AG09309 (cell line): ENCODE results near the gene UBE2O.
A peak's percentile ranks its signal among the peaks of the same experiment; 100 is the strongest.

Experiments
- DNase-seq: peaks from one replicate; pipeline ENCODE4 v3.0.0-alpha.2; 2010; ENCODE audit warnings: low read depth
- H3K4me3 ChIP-seq: 2 replicates; pipeline ENCODE4 v1.5.1; 2011; ENCODE audit warnings: mild to moderate bottlenecking, low read depth, low read length, moderate library complexity; ENCODE audit not compliant: control insufficient read depth
- TF ChIP-seq, protein P1 (sequence below): IDR thresholded peaks from 2 replicates; pipeline ENCODE4 v1.5.1; 2011; ENCODE audit warnings: mild to moderate bottlenecking, low read depth, low read length, inconsistent platforms; ENCODE audit not compliant: insufficient read depth, control insufficient read depth; ENCODE audit errors: missing control alignments

Gene UBE2O

DNA sequence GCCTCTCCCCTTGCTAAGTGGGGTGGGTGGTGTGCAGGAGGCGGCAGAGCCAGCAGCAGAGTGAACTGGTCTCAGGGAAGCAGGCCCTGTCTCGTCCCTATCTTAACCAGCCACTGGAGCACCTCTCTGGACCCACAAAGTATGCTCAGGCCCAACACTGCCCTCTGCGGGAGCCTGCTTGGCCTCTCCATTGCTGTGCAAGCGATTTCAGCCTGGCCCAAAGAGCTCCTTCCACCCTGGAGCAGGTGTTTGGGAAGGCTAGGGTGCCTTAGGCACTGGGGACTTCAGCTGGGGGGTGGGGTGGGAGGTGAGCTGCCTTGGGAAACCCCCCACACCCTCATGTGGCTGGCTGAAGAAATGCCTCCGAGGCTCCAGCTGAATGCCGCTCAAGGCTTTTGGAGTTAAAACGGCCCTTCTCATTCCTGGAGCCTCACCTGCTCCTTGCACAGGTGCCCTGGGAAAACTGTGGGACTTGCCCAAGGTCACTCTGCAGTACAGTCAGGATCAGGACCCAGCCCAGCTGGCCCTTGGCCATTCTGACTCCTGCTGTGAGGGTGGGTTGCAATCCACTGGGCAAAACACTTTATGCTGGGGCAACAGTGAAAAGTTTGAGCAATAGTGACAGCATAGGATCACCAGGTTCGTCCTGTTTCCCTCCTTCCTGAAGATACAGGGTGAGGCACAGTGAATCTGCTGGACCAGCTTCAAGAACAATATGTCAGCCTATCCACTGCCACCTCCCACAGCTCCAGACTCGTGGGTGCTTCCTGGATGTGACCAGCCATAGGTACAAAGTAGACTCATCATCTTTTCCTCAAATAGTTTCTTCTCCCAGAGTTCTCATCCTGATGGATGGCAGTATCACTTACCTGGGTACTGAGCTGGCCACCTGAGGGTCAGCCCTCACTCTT is 5.9 kb upstream of the UBE2O start:
- DNase-seq, result no peak
- TF ChIP-seq, protein P1, sequence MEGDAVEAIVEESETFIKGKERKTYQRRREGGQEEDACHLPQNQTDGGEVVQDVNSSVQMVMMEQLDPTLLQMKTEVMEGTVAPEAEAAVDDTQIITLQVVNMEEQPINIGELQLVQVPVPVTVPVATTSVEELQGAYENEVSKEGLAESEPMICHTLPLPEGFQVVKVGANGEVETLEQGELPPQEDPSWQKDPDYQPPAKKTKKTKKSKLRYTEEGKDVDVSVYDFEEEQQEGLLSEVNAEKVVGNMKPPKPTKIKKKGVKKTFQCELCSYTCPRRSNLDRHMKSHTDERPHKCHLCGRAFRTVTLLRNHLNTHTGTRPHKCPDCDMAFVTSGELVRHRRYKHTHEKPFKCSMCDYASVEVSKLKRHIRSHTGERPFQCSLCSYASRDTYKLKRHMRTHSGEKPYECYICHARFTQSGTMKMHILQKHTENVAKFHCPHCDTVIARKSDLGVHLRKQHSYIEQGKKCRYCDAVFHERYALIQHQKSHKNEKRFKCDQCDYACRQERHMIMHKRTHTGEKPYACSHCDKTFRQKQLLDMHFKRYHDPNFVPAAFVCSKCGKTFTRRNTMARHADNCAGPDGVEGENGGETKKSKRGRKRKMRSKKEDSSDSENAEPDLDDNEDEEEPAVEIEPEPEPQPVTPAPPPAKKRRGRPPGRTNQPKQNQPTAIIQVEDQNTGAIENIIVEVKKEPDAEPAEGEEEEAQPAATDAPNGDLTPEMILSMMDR, result peak; percentile 75
- H3K4me3 ChIP-seq, result no peak overlapping the region

DNA sequence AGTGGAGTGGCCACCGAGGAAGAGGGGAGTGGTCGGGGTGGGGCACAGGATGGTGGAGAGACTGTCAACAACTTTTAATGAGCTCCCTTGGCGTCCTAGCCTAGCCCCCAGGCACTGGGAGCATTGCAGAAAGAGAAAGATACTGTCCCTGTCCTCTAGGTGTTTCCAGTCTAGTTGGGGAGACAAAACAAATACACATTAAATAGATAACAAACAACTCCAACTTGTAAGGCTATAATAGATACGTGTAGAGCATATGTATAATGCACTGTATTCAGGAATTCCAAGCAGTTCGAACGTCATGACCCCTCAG is 435 bp upstream of the UBE2O start:
- DNase-seq, result no peak
- H3K4me3 ChIP-seq, result no peak overlapping the region
- TF ChIP-seq, protein P1, result no peak

DNA sequence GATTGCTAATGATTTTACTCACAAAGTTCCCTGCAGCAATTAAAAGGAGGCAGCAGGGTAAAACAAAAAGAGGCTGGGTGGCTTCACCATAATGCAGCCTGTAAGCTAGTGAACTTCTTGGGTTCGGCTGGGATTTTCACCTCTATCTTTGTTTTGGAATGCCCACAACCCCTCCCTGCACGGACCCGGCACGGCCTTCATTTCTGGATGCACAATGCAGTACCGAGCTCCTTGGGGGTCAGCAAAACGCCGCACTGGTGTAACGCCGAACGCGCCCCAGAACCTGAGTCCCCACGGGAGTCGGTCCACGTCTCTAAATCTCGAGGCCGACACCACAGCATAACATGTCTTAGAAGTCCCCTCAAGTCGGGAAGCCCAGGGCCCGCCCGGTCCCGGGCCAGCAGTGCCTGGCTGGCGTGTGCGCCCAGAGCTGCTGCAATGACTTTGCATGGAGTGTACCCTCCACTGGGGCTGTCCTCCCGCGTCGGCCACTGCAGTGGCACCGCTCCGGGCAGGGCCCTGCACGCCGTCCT is 759 bp downstream of the UBE2O start:
- TF ChIP-seq, protein P1, result no peak
- DNase-seq, result no peak
- H3K4me3 ChIP-seq, result peak overlapping the region; percentile 82

DNA sequence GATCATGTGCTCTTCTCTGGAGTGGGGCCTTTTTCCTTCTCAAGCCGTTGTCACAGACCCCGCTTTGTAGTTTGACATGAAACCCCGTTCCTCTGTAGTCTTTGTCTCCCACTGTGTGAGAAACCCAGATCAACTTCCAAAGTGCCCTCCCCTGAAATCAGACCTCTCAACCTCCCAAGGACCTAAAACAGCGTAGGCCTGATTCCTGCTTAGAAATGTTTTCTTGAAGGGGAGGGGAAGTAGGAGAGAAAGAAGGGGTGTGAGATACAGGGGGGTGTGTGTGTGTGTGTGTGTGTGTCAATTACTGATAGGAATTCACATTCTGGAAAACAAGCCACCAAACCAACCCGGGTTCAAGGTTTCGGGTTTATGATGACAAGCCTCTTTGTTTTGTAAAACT is 1.4 kb downstream of the UBE2O start:
- peak overlapping the region; percentile 82 for H3K4me3 ChIP-seq
- no peak for DNase-seq
- TF ChIP-seq, protein P1, result no peak

DNA sequence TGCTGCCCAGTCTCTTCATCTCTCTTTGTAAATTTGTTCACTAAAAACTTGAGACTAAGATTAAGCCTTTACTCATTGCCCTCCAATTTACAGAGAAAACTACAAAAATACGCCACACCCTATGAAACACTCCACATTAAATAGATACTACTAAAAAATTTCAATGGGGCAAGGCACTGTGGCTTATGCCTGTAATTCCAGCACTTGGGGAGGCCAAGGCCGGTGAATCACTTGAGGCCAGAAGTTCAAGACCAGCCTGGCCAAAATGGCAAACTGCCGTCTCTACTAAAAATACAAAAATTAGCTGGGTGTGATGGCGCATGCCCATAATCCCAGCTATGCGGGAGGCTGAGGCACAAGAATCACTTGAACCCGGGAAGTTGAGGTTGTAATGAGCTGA is 3.8 kb downstream of the UBE2O start:
- no peak for DNase-seq
- H3K4me3 ChIP-seq, result no peak overlapping the region
- TF ChIP-seq, protein P1, result no peak

DNA sequence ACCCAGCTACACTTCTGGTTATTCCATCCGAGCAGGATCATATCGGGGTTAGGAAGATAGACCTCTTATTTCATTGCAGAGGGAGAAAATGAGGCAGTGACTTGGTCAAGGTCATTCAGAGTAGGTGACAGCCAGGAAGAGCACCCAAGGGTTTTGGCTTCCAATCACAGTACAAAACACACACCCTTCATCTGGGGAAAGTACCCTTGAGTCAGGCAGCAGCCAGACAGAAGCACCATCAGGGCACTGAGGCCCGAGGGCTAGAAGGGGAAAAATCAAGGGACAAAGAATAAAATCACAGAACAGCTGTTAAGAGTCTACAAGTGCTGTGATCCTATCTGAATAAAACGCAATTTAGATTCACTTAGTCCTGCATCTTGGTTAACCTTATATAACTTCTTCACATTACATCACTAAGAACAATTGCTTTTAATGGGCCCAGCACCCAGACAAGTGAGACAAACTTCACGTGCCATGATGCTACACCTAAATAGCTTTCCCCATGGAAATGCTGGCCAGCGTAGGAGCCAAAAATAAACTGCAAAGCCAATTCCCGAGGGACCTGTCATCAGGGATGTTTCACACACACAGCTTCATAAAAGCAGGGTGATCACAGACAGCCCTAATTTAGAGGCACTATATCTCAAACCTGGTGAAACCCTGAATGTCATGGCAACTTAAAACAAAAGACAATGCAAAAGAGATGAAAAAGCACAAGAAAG is 4.9 kb downstream of the UBE2O start:
- DNase-seq, result no peak
- H3K4me3 ChIP-seq, result no peak overlapping the region
- TF ChIP-seq, protein P1, result no peak
